ENCODE data around the gene U2SURP.
A peak's percentile ranks its signal among the peaks of the same experiment; 100 is the strongest.

U2SURP gene

DNA sequence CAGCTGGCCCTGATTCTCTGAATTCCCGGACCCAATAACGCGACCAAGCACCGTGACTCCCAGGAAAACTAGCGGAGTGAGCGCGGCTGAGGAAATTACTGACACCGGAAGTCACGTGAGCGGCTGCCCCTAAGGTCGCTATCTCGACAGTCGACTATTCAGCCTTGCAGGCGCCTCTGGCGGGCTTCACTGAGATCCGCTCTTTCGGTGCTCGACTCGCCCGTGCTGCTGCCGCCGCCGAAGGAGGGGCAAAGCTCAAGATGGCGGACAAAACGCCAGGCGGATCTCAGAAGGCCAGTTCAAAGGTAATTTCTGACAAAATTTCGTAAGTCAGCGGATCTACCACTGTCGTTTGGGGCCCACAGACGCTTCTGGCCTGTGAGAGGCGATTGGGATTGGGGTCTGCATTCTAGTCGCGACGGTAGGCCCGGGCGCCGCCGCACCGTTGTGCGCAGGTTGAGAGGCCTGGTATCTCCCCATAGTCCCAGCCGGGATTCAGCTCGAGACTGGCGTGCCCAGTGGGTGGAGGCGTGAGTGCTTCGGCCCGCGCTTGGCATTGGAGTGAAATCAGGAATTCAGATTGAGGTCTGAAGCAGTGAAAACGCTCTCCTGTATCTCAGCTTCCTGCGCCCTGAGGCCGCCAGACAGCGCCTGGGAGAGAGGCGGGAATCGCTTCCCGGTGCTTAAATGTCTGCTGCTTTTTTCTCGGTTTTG, at the start of gene U2SURP:
Gene U2SURP, plus strand, starts transcription at position 202 of the 714 bp plus-strand sequence. Its CDS starts 59 bp downstream, at position 261.
- DNase-seq: peak; percentile 98

DNA sequence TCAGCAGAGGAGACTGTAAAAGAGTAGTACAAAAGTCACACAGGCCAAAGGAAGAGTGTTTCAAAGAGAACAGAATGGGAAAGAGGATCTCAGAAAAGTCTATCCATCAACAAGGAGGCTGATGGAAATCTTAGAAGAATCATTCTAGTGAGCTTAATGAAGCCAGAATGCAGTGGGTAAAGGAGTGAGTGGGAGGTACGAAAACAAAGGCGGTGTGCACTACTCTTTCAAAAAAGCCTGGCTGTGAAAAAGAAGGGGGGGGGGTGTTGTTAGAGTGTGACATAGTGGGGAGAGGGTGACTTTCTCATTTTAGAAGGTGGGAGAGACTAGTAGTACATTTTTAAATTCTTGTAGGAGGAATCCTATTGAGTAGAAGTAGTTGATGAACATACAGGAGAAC, 49.6 kb upstream of the U2SURP start:
- DNase-seq: no peak

DNA sequence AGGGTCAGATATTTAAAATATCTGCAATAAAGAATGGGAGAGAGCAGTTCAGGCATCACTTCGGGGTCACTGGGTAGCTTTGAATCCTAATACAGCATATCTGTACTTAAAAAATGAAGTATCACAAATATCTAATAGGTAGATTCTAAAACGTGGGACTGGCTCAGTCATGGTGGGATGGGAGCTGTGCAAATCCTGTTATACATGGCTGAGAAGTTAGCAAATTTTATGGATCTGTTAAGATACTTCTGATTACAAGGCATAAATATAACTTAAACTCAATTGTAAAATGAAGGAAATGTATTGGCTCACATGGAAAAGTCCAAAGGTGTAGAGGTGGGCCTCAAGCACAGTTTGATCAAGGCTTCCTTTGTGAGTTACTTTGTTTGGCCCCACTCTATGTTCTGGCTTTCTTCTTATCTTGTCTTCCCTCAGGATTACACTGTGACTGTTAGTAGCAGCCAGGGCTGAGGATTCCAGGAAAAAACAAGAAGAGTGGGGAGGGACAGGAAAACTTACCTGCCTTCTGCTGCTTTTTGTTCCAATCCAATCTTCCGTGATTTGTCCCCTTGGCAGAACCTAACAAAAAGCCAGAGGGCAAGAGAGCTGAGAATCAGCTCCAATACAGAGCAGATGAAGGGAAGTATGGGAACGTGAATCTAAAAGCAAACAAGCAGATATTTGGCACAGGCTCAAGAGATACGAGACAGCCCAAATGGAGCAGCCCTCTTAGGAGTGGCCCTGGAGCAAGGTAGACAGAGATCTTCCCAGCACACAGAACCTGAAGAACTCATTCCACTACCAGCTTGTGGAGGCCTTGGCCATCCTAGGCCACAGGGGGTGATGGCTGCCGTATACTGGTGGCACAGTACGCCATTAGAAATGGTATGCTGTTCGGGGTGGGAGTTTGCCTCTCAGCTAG, 48.8 kb upstream of the U2SURP start:
- no peak for DNase-seq

DNA sequence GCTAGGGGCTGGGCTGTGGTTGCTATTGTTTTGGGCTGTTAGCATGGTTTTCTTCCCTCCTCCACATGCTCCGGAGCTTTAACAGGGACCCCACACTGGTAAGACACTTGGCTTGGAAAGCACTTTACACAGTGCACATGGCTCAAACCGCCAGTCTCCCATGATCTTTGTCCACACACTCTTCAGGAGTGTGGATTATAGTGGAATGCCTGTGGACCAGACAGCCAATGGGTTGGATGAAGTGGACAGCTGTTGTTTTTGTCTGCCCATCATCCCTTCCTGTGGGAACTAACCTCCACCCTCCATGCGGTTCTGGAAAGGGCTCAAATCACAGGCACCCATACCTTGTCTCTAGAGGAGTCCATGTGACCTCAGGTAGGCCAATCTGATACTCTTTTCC, 47.9 kb upstream of the U2SURP start:
- no peak for DNase-seq

DNA sequence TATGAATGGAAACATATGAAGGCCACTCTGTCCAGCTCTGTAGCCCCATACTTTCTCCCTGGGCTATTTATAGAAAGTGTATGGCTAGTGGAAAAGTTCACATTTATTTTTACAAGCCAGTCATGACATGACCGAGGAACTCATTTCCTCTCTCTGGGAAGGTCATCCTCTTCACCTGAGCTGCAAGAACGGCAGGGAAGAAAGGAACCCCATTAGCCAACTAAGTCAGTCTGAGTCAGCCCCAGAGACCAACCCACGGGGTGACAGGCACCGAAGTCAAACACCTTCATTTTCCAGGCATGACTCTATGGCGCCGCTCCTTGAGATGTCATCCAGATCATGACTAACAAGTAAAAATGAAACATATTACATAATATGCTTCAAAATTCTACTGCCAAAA, 42.7 kb upstream of the U2SURP start:
- DNase-seq: no peak

- no peak for DNase-seq
Observed at GRCh38 chr3:142960322-142960850, 41.0 kb upstream of the U2SURP start.

GRCh38 chr3:142961539-142961938, 39.8 kb upstream of the U2SURP start:
- DNase-seq: no peak

GRCh38 chr3:142962175-142962519, 39.2 kb upstream of the U2SURP start:
- no peak for DNase-seq

GRCh38 chr3:142962520-142963233, 38.7 kb upstream of the U2SURP start:
- DNase-seq: no peak

- no peak for DNase-seq
Observed at GRCh38 chr3:142963234-142963515, 38.2 kb upstream of the U2SURP start.

- DNase-seq: no peak
Observed at GRCh38 chr3:142963516-142964448, 37.6 kb upstream of the U2SURP start, which contains the start of gene PAQR9. Gene PAQR9, minus strand, starts transcription at chr3:142963674. Its CDS starts 338 bp downstream, at chr3:142963336.

DNA sequence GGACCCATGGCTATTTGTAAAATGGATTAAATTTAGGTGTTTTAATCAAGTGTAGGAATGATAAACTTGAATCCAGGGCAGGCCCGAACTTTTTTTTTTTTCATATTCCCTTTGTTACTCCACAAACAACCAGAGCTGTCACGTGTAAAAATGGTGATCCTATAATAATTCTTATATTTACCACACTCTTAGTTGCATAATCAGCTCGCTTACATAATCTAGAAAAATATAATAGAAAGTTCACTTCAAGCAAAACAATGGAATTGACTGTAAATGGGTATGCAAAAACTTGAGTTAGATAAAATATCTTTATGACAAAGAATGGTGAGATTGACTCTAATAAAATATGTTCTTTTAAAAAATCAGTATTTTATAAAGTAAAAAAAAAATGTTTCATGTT, 35.8 kb upstream of the U2SURP start:
- no peak for DNase-seq

DNA sequence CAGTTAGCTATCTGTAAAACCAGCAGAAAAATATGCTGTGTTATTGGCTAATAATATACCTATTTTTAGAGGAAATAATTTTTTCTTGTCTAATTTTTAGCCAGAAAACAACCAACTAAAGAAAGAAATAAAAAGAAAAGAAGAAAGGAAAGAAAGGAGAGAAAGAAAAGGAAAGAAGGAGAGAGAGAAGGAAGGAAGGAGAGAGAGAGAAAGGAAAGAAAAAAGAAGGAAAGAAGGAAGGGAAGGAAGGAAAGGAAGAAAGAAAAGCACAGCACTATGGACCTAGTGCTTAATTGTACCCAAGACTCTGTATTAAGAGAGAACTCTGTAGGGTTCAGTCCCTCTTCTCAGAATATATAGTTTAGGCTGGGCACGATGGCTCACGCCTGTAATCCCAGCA, 34.6 kb upstream of the U2SURP start:
- no peak for DNase-seq

DNA sequence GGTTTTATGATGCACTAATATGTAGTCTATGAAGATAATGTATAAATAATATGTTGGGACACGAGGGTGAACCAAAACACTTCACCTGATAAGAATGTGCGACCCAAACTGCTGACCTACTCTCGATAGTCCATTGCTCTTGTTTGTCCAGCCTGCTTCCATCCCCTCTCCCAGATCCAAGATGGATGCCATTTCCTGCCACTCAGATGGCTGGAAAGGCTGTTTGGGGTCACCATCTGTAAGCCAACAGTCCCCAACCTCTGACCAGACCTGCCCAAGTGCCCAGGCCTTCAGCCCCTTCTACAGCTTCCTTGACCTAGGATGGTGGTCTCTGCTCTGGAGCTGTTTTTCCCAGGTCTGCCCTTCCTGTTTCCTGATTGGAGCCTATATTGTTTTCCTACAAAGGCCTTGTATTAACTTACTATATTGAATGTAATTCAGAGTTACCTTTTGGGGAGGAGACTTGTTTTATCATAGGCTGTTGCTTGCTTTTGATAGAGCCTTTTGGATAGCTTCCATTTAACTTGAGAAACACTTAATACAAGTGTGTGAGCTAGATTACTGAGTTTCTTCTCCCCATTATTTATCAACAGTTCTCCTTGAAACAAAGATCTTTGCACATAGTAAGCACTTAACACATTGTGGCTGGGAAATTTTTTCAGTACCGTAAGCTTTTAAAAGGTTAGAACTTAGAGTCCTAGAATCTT, 32.9 kb upstream of the U2SURP start:
- DNase-seq: no peak

DNA sequence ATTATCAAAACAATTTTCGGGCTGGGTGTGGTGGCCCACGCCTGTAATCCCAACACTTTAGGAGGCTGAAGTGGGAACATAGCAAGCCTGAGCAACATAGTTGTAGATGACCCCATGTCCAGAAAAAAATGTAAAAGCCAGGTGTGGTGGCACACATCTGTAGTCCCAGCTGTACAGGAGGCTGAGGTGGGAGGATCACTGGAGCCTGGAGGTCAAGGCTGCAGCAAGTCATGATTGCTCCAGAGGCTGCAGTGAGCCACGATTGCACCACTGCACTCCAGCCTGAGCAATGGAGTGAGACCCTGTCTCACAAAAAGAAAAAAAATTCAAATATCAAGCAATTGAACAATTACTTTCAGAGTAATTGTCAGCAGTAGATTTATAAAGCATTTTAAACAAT, 29.9 kb upstream of the U2SURP start:
- no peak for DNase-seq

GRCh38 chr3:142972092-142972753, 29.1 kb upstream of the U2SURP start:
- DNase-seq: no peak

GRCh38 chr3:142973217-142974009, 28.0 kb upstream of the U2SURP start:
- no peak for DNase-seq

DNA sequence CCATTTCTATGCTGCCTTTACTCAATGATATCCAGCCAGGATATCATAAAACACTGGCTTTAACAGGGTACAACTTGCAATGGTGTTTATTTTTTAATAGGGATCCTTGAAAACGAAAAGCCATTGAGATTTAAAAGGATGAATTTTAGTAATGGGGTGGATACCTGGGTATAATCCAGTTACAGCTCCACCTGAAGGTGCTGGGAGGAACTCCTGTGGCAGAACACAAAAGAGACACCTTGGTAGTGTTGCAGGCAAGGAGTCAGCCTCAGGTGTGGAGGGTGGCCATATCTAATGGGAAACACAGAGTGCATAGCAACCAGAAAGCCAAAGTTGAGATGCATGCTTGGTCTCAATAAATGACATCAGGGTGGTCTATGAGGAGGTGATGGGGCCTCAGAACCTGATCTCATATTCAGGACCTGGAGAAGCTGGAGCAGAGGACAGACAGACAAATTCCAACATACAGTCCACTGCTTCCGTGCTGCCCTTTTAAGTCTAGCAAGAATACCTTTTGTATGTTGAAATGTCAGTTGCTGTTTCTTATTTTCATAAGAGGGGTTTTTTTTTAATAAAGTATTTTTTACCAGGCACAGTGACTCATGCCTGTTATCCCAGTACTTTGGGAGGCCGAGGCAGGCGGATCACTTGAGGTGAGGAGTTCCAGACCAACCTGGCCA, 25.9 kb upstream of the U2SURP start:
- DNase-seq: no peak

DNA sequence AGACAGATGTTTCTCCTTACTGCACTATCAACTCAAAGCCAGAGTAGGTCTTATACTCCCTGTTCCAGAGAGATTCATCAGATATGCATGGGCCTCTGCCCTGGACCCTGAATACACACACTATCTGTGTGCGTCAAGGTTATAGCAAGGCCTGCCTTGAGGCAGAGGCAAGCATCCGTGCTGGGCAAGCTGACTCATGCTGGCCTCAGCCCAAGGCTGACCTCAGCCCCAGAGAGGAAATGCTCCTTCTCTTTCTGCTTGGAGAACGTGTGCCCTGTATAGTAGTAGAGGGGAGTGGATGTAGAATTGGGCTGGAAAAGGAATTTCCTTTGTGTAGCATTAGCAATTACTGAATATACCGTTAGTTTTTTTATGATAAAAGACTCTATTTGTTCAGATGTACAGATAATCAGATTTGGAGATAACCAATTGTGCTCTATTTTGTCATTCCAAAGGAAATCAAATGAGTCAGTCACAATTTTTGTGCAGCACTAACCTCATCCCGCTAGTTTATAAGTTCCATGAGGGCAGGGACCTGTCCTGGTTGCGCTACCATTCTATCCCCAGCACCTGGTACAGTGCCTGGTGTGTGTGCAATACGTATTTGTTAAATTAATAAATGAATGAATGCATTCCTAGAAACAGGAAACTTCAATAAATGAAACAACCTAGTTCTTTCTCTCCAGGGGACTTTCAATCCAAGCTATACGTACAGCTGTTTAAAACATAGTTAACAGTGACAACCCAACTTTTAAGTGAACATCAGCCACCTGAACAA, 24.6 kb upstream of the U2SURP start:
- no peak for DNase-seq

Measured in NCI-H1436 (cell line).